ENCODE measurements around the gene VDR.

VDR gene

DNA sequence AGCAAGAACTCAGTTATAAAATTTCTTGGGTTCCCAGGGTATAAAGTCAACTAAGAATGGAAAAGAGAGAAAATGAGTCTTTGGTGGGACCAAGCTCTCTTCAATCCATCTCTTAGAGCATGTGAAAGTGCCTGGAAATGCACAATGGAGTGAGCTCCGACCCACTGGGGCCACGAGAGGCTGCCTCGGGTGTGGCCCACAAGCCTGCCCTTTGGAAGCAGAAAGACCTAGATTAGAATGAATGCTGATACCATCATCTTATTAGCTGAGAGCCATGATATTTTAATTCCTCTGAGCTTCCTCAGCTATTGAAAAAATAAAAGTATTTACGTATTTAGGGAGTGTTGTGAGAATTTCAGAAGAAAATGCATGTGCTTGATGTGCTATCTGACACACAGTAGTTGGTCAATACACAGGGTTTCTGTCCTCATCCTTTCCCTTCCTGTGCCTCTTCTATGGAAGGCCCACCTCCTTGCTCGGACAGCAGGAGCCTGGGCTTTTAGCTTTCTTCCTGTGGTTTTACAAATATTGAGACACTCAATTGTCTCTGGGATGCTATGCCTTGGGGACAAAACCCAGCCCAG is 42.5 kb downstream of the VDR start:
- Histone ChIP-seq H3K27ac (ENCODE audit: low read length) (no peak overlapping the region), H3K27me3 (ENCODE audit: insufficient read depth, low read length, poor library complexity) (peaks cover under 1% of the 10 kb centered on the region), H3K36me3 (ENCODE audit: insufficient read depth, low read length) (no peaks in the 10 kb centered on the region), H4K20me1 (ENCODE audit: insufficient read depth, low read length) (no peaks in the 10 kb centered on the region), H3K79me2 (ENCODE audit: insufficient read depth, low read length) (no peaks in the 10 kb centered on the region), H3K9ac (ENCODE audit: low read depth, low read length) (no peak overlapping the region), H3K4me2 (ENCODE audit: insufficient read depth, low read length) (no peak overlapping the region), H3K4me1 (ENCODE audit: insufficient read depth, low read length) (no peaks in the 10 kb centered on the region), H3K9me3 (ENCODE audit: insufficient read depth, low read length, severe bottlenecking) (no peaks in the 10 kb centered on the region), H2AFZ (ENCODE audit: low read depth, low read length) (no peak overlapping the region), H3K4me3 (ENCODE audit: low read depth in 1 of 2, low read length in 2 of 2) (no peak overlapping the region)
- no peak for TF ChIP-seq EZH2 (IDR thresholded peaks at IDR 0.05; ENCODE audit: borderline replicate concordance, low read depth, low read length, severe bottlenecking)
- TF ChIP-seq, protein P1, sequence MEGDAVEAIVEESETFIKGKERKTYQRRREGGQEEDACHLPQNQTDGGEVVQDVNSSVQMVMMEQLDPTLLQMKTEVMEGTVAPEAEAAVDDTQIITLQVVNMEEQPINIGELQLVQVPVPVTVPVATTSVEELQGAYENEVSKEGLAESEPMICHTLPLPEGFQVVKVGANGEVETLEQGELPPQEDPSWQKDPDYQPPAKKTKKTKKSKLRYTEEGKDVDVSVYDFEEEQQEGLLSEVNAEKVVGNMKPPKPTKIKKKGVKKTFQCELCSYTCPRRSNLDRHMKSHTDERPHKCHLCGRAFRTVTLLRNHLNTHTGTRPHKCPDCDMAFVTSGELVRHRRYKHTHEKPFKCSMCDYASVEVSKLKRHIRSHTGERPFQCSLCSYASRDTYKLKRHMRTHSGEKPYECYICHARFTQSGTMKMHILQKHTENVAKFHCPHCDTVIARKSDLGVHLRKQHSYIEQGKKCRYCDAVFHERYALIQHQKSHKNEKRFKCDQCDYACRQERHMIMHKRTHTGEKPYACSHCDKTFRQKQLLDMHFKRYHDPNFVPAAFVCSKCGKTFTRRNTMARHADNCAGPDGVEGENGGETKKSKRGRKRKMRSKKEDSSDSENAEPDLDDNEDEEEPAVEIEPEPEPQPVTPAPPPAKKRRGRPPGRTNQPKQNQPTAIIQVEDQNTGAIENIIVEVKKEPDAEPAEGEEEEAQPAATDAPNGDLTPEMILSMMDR (IDR thresholded peaks at IDR 0.05; ENCODE audit: borderline replicate concordance, extremely low read depth, low read length, poor library complexity, severe bottlenecking): no peak
- DNase-seq (no peak), ATAC-seq (ENCODE audit: insufficient read depth, low read depth) (no peak)

DNA sequence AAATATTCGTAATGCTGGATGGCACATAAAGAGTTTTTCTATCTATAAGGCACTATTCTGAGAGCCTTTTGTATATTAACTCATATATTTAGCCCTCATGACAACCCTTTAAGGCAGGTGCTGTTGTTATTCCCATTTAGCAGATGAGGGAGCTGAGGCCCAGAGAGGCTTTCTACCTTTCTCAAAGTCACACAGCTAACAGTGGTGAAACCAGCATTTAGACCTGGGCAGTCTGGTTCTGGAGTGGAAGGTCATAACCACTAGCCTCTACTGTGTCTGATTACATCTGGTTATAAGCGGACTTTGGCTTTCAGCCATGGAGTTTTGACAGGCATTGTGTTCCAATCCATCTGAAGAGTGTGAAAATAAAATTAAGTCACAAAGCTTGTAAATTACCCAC is 43.9 kb downstream of the VDR start:
- Histone ChIP-seq H3K36me3 (ENCODE audit: insufficient read depth, low read length) (no peaks in the 10 kb centered on the region), H3K79me2 (ENCODE audit: insufficient read depth, low read length) (no peaks in the 10 kb centered on the region), H4K20me1 (ENCODE audit: insufficient read depth, low read length) (no peaks in the 10 kb centered on the region), H3K9ac (ENCODE audit: low read depth, low read length) (no peak overlapping the region), H3K9me3 (ENCODE audit: insufficient read depth, low read length, severe bottlenecking) (no peaks in the 10 kb centered on the region), H3K27me3 (ENCODE audit: insufficient read depth, low read length, poor library complexity) (peaks cover 5% of the 10 kb centered on the region), H3K4me1 (ENCODE audit: insufficient read depth, low read length) (no peaks in the 10 kb centered on the region), H3K4me2 (ENCODE audit: insufficient read depth, low read length) (no peak overlapping the region), H3K27ac (ENCODE audit: low read length) (no peak overlapping the region), H2AFZ (ENCODE audit: low read depth, low read length) (no peak overlapping the region), H3K4me3 (ENCODE audit: low read depth in 1 of 2, low read length in 2 of 2) (no peak overlapping the region)
- DNase-seq: no peak
- ATAC-seq (ENCODE audit: insufficient read depth, low read depth): no peak
- TF ChIP-seq, protein P1 (IDR thresholded peaks at IDR 0.05; ENCODE audit: borderline replicate concordance, extremely low read depth, low read length, poor library complexity, severe bottlenecking): no peak
- no peak for TF ChIP-seq EZH2 (IDR thresholded peaks at IDR 0.05; ENCODE audit: borderline replicate concordance, low read depth, low read length, severe bottlenecking)

DNA sequence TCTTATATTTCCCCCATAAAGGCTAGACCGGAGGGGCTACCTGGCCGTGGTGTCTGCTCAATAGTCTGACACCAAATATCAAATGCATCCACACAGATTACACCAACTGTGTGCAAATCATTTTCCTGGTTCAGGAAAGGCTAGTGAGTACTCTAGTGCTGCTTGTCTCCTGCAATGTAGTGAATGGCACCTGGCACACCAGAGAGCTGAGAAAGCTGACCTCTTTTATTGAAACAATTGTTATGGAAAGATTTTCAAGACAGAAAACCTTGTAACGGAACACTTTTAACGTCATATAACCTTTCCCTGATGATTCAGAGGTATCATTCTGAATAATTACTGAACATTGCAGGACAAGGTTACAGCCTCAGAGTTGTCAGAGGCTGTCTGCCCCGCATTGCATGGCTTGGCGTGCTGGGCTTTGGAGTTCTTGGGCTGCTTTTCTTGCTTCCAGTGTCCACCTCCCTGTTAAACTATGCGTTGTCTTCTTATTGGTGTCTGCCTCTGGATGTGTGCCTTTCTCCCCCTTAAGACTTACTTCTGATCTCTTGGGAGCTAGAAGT is 44.4 kb downstream of the VDR start:
- DNase-seq (no peak), ATAC-seq (ENCODE audit: insufficient read depth, low read depth) (no peak)
- Histone ChIP-seq H2AFZ (ENCODE audit: low read depth, low read length) (no peak overlapping the region), H3K79me2 (ENCODE audit: insufficient read depth, low read length) (no peaks in the 10 kb centered on the region), H3K27ac (ENCODE audit: low read length) (no peak overlapping the region), H3K36me3 (ENCODE audit: insufficient read depth, low read length) (no peaks in the 10 kb centered on the region), H3K4me3 (ENCODE audit: low read depth in 1 of 2, low read length in 2 of 2) (no peak overlapping the region), H3K9me3 (ENCODE audit: insufficient read depth, low read length, severe bottlenecking) (no peaks in the 10 kb centered on the region), H4K20me1 (ENCODE audit: insufficient read depth, low read length) (no peaks in the 10 kb centered on the region), H3K27me3 (ENCODE audit: insufficient read depth, low read length, poor library complexity) (peaks cover 5% of the 10 kb centered on the region), H3K4me1 (ENCODE audit: insufficient read depth, low read length) (no peaks in the 10 kb centered on the region), H3K9ac (ENCODE audit: low read depth, low read length) (no peak overlapping the region), H3K4me2 (ENCODE audit: insufficient read depth, low read length) (no peak overlapping the region)
- TF ChIP-seq EZH2 (IDR thresholded peaks at IDR 0.05; ENCODE audit: borderline replicate concordance, low read depth, low read length, severe bottlenecking): no peak
- TF ChIP-seq, protein P1 (IDR thresholded peaks at IDR 0.05; ENCODE audit: borderline replicate concordance, extremely low read depth, low read length, poor library complexity, severe bottlenecking): no peak

Measured in DND-41 (cell line).